Myocyte (in vitro differentiated cells): Measurements from ENCODE around the gene THG1L. TPM values are rescaled to one million over a fixed set of nuclear protein-coding genes. Genes with fewer than 3 reads are reported as not detected.

Source experiments
- DNase-seq: peaks from one replicate; pipeline ENCODE4 v3.0.0-alpha.2; 2012; ENCODE audit warnings: low read depth
- total RNA-seq: library from RNA; depleted of rRNA; stranded (reverse); fragments of >200 nt; gene quantifications from 2 replicates; pipeline ENCODE4 v1.2.3, GENCODE V29; 2014

The THG1L gene
- total RNA-seq, 1 donor from 2014 or later, result 13.9 TPM

GRCh38 chr5:157756122-157756521 lies 24.9 kb downstream of the THG1L start:
- DNase-seq, result no peak

- no peak for DNase-seq
These were observed 27.5 kb downstream of the THG1L start for GRCh38 chr5:157758706-157759105.

DNA sequence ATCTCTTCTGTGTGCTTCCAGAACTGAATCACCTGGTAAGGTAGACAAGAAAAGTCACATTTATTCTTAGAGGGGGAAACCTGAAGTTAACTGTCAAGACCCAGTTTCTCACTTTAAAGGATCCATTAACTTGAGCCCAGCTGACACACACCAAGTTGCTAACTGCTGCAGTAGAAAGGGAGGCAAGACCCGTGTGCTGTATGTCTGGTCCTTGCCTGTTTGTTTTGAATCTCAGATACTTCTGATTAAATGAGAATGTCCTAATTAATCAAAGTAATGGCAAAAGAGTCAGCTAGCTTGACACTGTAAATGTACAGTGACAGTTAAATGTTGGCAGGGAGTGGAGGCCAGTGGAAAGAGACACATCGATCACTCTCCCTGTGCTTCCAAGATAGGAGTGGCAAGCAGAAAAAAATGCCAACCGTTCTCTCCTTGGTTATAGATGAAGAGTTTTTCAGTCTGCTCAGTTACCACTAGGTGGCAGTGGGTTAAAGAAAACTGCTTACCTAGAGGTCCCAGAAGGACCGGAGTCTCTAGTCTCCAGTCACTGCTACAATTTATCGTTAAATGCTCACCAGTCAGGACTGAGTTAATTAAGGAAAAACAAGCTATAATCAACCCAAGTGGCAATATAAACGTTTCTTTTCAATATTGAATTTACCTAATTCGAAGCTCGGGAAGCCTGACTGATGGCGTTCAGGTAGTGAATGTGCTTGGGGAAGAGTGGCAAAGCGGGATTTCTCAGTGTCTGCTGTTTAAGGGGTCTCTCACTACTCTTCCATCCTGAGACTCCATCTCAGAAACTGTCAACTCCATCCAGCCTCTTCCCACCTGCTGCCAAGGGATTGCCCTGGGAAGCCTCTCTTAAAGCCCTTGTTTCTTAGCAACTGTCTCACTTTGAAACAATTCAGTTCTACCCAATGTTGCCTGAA lies 30.7 kb downstream of the THG1L start:
- DNase-seq, result peak; percentile 70

DNA sequence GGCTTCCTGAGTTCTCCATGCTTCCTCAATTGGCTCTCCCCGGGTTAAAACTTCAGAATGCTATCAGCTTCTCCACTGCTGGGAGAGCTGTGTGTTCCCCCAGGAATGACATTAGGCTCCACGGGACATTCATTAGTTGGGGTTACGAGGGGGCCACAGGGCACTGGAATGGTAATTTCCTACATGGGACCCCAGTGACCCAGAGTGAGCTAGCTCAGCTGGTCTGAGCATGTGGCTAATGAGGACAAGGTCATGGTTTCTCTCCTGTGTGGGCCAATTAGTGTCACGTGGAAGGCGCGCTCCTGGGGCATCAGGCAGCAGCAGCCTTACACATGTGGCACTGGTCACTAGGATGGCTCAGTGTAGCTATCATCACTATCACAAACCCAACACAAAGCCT lies 33.3 kb downstream of the THG1L start:
- DNase-seq, result no peak

DNA sequence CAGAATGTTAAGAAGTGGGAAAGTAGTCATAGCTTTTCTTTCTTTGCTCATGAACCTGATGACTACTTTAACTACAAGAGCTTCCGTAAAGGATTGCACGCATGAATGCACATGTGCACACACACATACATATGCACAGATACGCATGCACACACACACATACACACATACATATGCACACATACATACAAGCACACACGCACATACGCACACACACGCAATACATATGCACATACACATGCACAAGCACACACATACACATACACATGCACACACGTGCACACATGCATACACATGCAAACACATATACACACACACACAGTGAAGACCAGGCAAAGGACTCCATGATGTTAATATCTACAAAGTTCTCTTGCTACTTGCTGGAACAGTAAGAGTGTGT lies 35.2 kb downstream of the THG1L start:
- DNase-seq, result no peak

GRCh38 chr5:157766902-157767301 lies 35.7 kb downstream of the THG1L start:
- no peak for DNase-seq

DNA sequence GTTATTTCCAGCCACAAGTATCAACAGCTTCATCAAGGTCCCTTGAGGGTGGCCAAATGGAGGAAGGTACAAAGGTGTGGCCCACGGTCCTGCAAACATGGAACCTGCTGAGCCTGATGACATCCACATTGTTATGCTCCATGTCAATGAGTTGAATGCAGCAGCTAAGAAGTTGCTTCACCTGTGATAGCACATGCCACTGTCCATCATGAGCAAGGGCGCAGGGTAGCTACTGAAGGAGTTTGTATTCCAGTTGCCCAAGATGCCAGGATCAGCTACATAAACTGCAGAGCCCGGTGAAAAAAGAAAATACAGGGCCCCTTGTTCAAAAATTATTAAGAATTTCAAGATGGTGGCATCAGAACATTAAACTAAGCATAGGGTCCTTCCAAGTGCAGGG lies 36.5 kb downstream of the THG1L start:
- peak; percentile 29 for DNase-seq

GRCh38 chr5:157770665-157771064 lies 39.4 kb downstream of the THG1L start:
- no peak for DNase-seq

GRCh38 chr5:157772127-157772526 lies 40.9 kb downstream of the THG1L start:
- DNase-seq, result no peak

GRCh38 chr5:157778121-157778805 lies 47.0 kb downstream of the THG1L start:
- no peak for DNase-seq

GRCh38 chr5:157779221-157779620 lies 48.0 kb downstream of the THG1L start:
- no peak for DNase-seq

GRCh38 chr5:157785801-157786200 lies 54.6 kb downstream of the THG1L start:
- no peak for DNase-seq

Other genes starting within 250 kb of the THG1L start
- 33.4 and 36.8 TPM in 2 replicates for gene ADAM19, start 155.6 kb upstream of the THG1L start, total RNA-seq
- 0.05 and 0.47 TPM in 2 replicates for gene SOX30, start 79.0 kb upstream of the THG1L start, total RNA-seq
- gene C5orf52, start 59.9 kb upstream of the THG1L start, total RNA-seq, result not detected in 2 replicates
- 5.7 and 8.1 TPM in 2 replicates for gene LSM11, start 12.3 kb downstream of the THG1L start, total RNA-seq
- gene CLINT1, start 127.7 kb downstream of the THG1L start, total RNA-seq, result 69.9 and 81.2 TPM in 2 replicates